WTC11 (cell line): ENCODE data around the gene TRIM13.

Experiments used
- CTCF ChIP-seq: fragments of 200-600 bp; IDR thresholded peaks from 2 replicates; pipeline ENCODE4 v1.8.0; 2022; ENCODE audit warnings: antibody characterized with exemption
- ETV6 ChIP-seq: sonication (generic); formaldehyde crosslinking; IDR thresholded peaks from 2 replicates; pipeline ENCODE4 v1.8.1; 2022; ENCODE audit warnings: mild to moderate bottlenecking, missing genetic modification reagents
- FOXP1 ChIP-seq: sonication (generic); formaldehyde crosslinking; IDR thresholded peaks from 2 replicates; pipeline ENCODE4 v1.8.0; 2022; ENCODE audit warnings: missing genetic modification reagents, mild to moderate bottlenecking, moderate library complexity, borderline replicate concordance
- USF2 ChIP-seq: sonication (generic); formaldehyde crosslinking; IDR thresholded peaks from 2 replicates; pipeline ENCODE4 v1.8.1; 2023; ENCODE audit warnings: mild to moderate bottlenecking, missing genetic modification reagents, moderate library complexity
- ZNF138 ChIP-seq: sonication (generic); formaldehyde crosslinking; conservative IDR thresholded peaks from 2 replicates; pipeline ENCODE4 v1.8.1; 2022; ENCODE audit warnings: mild to moderate bottlenecking, moderate library complexity, missing genetic modification reagents
- TF ChIP-seq, protein P1 (sequence below): sonication (generic); formaldehyde crosslinking; IDR thresholded peaks from 2 replicates; pipeline ENCODE4 v1.8.1; 2022; ENCODE audit warnings: mild to moderate bottlenecking, moderate library complexity, missing genetic modification reagents

GRCh38 chr13:50060718-50061117 is 63.9 kb downstream of the TRIM13 start:
- TF ChIP-seq CTCF = no peak
- TF ChIP-seq USF2 = no peak
- TF ChIP-seq FOXP1 (CRISPR knock-in tag) = no peak
- TF ChIP-seq ZNF138 (CRISPR knock-in tag) = no peak
- TF ChIP-seq ETV6 = no peak
- TF ChIP-seq, protein P1, sequence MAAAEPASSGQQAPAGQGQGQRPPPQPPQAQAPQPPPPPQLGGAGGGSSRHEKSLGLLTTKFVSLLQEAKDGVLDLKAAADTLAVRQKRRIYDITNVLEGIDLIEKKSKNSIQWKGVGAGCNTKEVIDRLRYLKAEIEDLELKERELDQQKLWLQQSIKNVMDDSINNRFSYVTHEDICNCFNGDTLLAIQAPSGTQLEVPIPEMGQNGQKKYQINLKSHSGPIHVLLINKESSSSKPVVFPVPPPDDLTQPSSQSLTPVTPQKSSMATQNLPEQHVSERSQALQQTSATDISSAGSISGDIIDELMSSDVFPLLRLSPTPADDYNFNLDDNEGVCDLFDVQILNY = no peak
